GM12878 (cell line): ENCODE results near the gene CAB39L. TPM values are rescaled to one million over a fixed set of nuclear protein-coding genes. Genes with fewer than 3 reads are reported as not detected.

Experiments
- BHLHE40 ChIP-seq, 2 experiments: fragments of 450-650 bp in 1 of 2; IDR thresholded peaks; 2 replicates each; pipeline ENCODE4 v1.6.1; 2011 to 2017; ENCODE audit warnings: low read depth in 2 of 2, borderline replicate concordance in 1 of 2, improper control_type of control experiment in 1 of 2, low read length in 1 of 2, mild to moderate bottlenecking in 1 of 2
- DPF2 ChIP-seq: fragments of 450-650 bp; IDR thresholded peaks from 2 replicates; pipeline ENCODE4 v1.6.1; 2017; ENCODE audit warnings: mild to moderate bottlenecking
- HDGF ChIP-seq: fragments of 450-650 bp; IDR thresholded peaks from 2 replicates; pipeline ENCODE4 v1.6.1; 2016; ENCODE audit warnings: antibody characterized with exemption
- IRF4 ChIP-seq: IDR thresholded peaks from 2 replicates; pipeline ENCODE4 v1.6.1; 2011; ENCODE audit warnings: low read depth, low read length
- NFYB ChIP-seq: IDR thresholded peaks from 2 replicates; pipeline ENCODE4 v1.6.1; 2011; ENCODE audit warnings: low read depth, mild to moderate bottlenecking, low read length, improper control_type of control experiment, moderate library complexity; ENCODE audit not compliant: insufficient read depth
- NR2C1 ChIP-seq: fragments of 450-650 bp; IDR thresholded peaks from 2 replicates; pipeline ENCODE4 v1.6.1; 2017; ENCODE audit warnings: antibody characterized with exemption, mild to moderate bottlenecking, moderate library complexity
- SP1 ChIP-seq: IDR thresholded peaks from one replicate; pipeline ENCODE4 v1.6.1; 2011; ENCODE audit warnings: low read depth, low read length
- SREBF1 ChIP-seq: IDR thresholded peaks from 2 replicates; pipeline ENCODE4 v1.6.1; 2012; ENCODE audit warnings: mild to moderate bottlenecking, low read length
- SRF ChIP-seq, 2 experiments: IDR thresholded peaks; 2 replicates each; pipeline ENCODE4 v1.6.1; 2011; ENCODE audit warnings: low read depth in 2 of 2, low read length in 2 of 2, mild to moderate bottlenecking in 1 of 2, moderate library complexity in 1 of 2
- TARDBP ChIP-seq: IDR thresholded peaks from 2 replicates; pipeline ENCODE4 v1.6.1; 2016; ENCODE audit warnings: borderline replicate concordance
- TCF7 ChIP-seq: IDR thresholded peaks from 2 replicates; pipeline ENCODE4 v1.6.1; 2014; ENCODE audit warnings: antibody characterized with exemption, borderline replicate concordance
- ZNF24 ChIP-seq: fragments of 450-650 bp; IDR thresholded peaks from 2 replicates; pipeline ENCODE4 v1.6.1; 2017; ENCODE audit warnings: antibody characterized with exemption, mild to moderate bottlenecking
- polyA plus RNA-seq, 11 experiments: library from polyadenylated mRNA; depleted of rRNA in 4 of 11; unstranded in 6 of 11; stranded (reverse) in 5 of 11; fragments of >200 nt; fragmentation: Nextera tagmentation in 4 of 11; fragmentation: Illumina TruSeq in 1 of 11; extraction: Ambion mirVana in 4 of 11; extraction: Trizol in 1 of 11; gene quantifications; 1 replicate in 1 of 11; 2 replicates in 10 of 11; pipeline versions ENCODE4 v1.2.1 to v1.2.3, GENCODE V29; 2011 to 2016; ENCODE audit warnings: inconsistent platforms in 2 of 11, missing spikeins in 2 of 11, low read depth in 1 of 11
- total RNA-seq, 4 experiments: library from RNA; depleted of rRNA in 3 of 4; stranded (reverse); fragments of >200 nt in 3 of 4; fragmentation: Illumina TruSeq in 1 of 4; extraction: Trizol in 1 of 4; gene quantifications; 2 replicates each; pipeline versions ENCODE4 v1.2.1 to v1.2.3, GENCODE V29; 2013 to 2021
- TF ChIP-seq, protein P1 (sequence below): fragments of 450-650 bp; IDR thresholded peaks from 2 replicates; pipeline ENCODE4 v1.6.1; 2018; ENCODE audit warnings: mild to moderate bottlenecking, low read depth, moderate library complexity; ENCODE audit not compliant: partially characterized antibody
- TF ChIP-seq, protein P2 (sequence below): fragments of 450-650 bp; IDR thresholded peaks from 2 replicates; pipeline ENCODE4 v1.6.1; 2017; ENCODE audit warnings: mild to moderate bottlenecking
- TF ChIP-seq, protein P3 (sequence below): fragments of 150-350 bp; IDR thresholded peaks from 2 replicates; pipeline ENCODE4 v1.6.1; 2016; ENCODE audit warnings: low read depth, low read length
- TF ChIP-seq, protein P4 (sequence below): IDR thresholded peaks from 2 replicates; pipeline ENCODE4 v1.6.1; 2012; ENCODE audit warnings: low read depth, low read length, improper control_type of control experiment
- TF ChIP-seq, protein P5 (sequence below), 3 experiments: IDR thresholded peaks in 2 of 3; conservative IDR thresholded peaks in 1 of 3; 2 replicates each; pipeline ENCODE4 v1.5.1; 2011; ENCODE audit warnings: low read depth in 3 of 3, low read length in 3 of 3, mild to moderate bottlenecking in 3 of 3, control low read depth in 2 of 3, moderate library complexity in 2 of 3, inconsistent platforms in 1 of 3, mixed read lengths in 1 of 3; ENCODE audit not compliant: control insufficient read depth in 2 of 3, insufficient read depth in 1 of 3; ENCODE audit errors: extremely low read depth in 1 of 3
- TF ChIP-seq, protein P6 (sequence below): IDR thresholded peaks from 2 replicates; pipeline ENCODE4 v1.6.1; 2012; ENCODE audit warnings: low read depth, low read length, improper control_type of control experiment

Gene CAB39L
- total and polyA plus RNA-seq, 10 of the 15 experiments (the other 5 are each of a cell fraction or from before 2014, with no cell fraction given), result 0.88 to 3.0 (median 1.7) TPM

DNA sequence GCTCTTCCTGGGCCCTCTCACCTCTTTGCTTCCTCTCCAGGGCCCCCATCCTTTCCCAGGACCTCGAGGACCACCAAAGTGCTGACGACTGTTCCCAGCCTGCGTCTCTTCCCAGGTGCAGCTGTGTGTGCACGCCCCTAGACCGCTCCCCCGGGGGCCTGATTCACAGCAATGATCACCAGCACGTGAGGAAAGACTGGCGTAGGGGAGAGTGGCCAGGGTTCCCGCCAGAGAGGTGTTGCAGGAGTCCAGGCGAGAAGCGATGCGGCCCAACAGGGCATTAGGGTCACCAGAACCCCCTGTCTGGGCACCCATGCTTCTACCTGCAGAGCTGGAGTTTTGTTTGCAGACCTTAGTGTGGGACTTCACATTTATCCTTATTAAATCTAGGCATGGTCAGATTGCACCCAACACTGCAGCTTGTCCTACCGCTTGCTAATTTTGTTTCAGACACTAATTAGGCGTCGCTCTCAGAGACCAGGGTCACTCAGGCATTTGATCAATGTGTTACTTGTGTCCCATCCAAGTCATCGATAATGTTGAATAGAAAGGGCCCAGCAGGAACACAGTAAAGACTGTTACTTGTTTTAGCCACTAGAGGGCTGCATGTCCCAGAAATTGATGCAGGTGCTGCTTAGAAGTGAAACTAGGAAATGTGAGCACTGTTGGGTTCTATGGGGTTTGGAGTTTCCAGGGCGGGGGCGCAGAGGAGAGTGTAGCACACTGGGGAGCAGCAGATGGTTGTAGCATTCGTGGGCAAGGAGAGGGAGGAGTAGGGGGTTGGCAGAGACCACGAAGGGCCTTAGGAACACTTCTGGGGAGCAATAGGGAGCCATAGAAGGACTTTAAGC, 142.9 kb downstream of the CAB39L start (continued):
- TF ChIP-seq SP1, result no peak
- TF ChIP-seq TCF7, result no peak
- TF ChIP-seq TARDBP, result no peak
- TF ChIP-seq, protein P1, sequence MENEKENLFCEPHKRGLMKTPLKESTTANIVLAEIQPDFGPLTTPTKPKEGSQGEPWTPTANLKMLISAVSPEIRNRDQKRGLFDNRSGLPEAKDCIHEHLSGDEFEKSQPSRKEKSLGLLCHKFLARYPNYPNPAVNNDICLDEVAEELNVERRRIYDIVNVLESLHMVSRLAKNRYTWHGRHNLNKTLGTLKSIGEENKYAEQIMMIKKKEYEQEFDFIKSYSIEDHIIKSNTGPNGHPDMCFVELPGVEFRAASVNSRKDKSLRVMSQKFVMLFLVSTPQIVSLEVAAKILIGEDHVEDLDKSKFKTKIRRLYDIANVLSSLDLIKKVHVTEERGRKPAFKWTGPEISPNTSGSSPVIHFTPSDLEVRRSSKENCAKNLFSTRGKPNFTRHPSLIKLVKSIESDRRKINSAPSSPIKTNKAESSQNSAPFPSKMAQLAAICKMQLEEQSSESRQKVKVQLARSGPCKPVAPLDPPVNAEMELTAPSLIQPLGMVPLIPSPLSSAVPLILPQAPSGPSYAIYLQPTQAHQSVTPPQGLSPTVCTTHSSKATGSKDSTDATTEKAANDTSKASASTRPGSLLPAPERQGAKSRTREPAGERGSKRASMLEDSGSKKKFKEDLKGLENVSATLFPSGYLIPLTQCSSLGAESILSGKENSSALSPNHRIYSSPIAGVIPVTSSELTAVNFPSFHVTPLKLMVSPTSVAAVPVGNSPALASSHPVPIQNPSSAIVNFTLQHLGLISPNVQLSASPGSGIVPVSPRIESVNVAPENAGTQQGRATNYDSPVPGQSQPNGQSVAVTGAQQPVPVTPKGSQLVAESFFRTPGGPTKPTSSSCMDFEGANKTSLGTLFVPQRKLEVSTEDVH, result no peak
- no peak for TF ChIP-seq NFYB
- TF ChIP-seq IRF4, result peak; percentile 80
- no peak for TF ChIP-seq SREBF1
- no peak for TF ChIP-seq DPF2
- TF ChIP-seq, protein P2, sequence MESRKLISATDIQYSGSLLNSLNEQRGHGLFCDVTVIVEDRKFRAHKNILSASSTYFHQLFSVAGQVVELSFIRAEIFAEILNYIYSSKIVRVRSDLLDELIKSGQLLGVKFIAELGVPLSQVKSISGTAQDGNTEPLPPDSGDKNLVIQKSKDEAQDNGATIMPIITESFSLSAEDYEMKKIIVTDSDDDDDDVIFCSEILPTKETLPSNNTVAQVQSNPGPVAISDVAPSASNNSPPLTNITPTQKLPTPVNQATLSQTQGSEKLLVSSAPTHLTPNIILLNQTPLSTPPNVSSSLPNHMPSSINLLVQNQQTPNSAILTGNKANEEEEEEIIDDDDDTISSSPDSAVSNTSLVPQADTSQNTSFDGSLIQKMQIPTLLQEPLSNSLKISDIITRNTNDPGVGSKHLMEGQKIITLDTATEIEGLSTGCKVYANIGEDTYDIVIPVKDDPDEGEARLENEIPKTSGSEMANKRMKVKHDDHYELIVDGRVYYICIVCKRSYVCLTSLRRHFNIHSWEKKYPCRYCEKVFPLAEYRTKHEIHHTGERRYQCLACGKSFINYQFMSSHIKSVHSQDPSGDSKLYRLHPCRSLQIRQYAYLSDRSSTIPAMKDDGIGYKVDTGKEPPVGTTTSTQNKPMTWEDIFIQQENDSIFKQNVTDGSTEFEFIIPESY, result no peak
- TF ChIP-seq, protein P3, sequence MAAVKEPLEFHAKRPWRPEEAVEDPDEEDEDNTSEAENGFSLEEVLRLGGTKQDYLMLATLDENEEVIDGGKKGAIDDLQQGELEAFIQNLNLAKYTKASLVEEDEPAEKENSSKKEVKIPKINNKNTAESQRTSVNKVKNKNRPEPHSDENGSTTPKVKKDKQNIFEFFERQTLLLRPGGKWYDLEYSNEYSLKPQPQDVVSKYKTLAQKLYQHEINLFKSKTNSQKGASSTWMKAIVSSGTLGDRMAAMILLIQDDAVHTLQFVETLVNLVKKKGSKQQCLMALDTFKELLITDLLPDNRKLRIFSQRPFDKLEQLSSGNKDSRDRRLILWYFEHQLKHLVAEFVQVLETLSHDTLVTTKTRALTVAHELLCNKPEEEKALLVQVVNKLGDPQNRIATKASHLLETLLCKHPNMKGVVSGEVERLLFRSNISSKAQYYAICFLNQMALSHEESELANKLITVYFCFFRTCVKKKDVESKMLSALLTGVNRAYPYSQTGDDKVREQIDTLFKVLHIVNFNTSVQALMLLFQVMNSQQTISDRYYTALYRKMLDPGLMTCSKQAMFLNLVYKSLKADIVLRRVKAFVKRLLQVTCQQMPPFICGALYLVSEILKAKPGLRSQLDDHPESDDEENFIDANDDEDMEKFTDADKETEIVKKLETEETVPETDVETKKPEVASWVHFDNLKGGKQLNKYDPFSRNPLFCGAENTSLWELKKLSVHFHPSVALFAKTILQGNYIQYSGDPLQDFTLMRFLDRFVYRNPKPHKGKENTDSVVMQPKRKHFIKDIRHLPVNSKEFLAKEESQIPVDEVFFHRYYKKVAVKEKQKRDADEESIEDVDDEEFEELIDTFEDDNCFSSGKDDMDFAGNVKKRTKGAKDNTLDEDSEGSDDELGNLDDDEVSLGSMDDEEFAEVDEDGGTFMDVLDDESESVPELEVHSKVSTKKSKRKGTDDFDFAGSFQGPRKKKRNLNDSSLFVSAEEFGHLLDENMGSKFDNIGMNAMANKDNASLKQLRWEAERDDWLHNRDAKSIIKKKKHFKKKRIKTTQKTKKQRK, result no peak
- TF ChIP-seq, protein P4, sequence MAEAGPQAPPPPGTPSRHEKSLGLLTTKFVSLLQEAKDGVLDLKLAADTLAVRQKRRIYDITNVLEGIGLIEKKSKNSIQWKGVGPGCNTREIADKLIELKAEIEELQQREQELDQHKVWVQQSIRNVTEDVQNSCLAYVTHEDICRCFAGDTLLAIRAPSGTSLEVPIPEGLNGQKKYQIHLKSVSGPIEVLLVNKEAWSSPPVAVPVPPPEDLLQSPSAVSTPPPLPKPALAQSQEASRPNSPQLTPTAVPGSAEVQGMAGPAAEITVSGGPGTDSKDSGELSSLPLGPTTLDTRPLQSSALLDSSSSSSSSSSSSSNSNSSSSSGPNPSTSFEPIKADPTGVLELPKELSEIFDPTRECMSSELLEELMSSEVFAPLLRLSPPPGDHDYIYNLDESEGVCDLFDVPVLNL, result no peak; the same call in 1 of the 2 replicates
- no peak for TF ChIP-seq ZNF24
- no peak for TF ChIP-seq NR2C1
- TF ChIP-seq, protein P5, sequence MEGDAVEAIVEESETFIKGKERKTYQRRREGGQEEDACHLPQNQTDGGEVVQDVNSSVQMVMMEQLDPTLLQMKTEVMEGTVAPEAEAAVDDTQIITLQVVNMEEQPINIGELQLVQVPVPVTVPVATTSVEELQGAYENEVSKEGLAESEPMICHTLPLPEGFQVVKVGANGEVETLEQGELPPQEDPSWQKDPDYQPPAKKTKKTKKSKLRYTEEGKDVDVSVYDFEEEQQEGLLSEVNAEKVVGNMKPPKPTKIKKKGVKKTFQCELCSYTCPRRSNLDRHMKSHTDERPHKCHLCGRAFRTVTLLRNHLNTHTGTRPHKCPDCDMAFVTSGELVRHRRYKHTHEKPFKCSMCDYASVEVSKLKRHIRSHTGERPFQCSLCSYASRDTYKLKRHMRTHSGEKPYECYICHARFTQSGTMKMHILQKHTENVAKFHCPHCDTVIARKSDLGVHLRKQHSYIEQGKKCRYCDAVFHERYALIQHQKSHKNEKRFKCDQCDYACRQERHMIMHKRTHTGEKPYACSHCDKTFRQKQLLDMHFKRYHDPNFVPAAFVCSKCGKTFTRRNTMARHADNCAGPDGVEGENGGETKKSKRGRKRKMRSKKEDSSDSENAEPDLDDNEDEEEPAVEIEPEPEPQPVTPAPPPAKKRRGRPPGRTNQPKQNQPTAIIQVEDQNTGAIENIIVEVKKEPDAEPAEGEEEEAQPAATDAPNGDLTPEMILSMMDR (IDR thresholded peaks at IDR 0.05 in 2 of 3, conservative IDR thresholded peaks at IDR 0.05 in 1 of 3; ENCODE audit: control insufficient read depth in 2 of 3, extremely low read depth in 1 of 3, insufficient read depth in 1 of 3, low read depth in 3 of 3, low read length in 3 of 3), result peak; percentile 90 to 95 (median 94); a peak in 5 of 6 replicates
- TF ChIP-seq, protein P6, sequence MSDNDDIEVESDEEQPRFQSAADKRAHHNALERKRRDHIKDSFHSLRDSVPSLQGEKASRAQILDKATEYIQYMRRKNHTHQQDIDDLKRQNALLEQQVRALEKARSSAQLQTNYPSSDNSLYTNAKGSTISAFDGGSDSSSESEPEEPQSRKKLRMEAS, result no peak
- 0 out of 2 replicates have a peak, but pooled peaks have one; percentile 42 for TF ChIP-seq HDGF
- TF ChIP-seq BHLHE40 (IDR thresholded peaks at IDR 0.05; ENCODE audit: borderline replicate concordance in 1 of 2, low read depth in 2 of 2, low read length in 1 of 2), result no peak
- TF ChIP-seq SRF (IDR thresholded peaks at IDR 0.05; ENCODE audit: low read depth in 2 of 2, low read length in 2 of 2), result no peak
